GM19351 (cell line): ENCODE results near the gene CHST15.
"Not testable (repeated sequence)": the region's sequence is repeated elsewhere in the genome, so short reads cannot be mapped to it uniquely, and the experiment has no call there.

Experiments
- ATAC-seq: cut with Tn5 transposase; IDR thresholded peaks from one replicate; pipeline ENCODE4 v1.9.1; 2021; ENCODE audit warnings: mild to moderate bottlenecking, moderate library complexity; ENCODE audit not compliant: unreplicated experiment

Gene CHST15

GRCh38 chr10:124099604-124100003 is 6.2 kb upstream of the CHST15 start:
- peak; percentile 56 for ATAC-seq

- no peak for ATAC-seq
Measured at GRCh38 chr10:124098575-124098974, 5.2 kb upstream of the CHST15 start.

GRCh38 chr10:124097883-124098282 is 4.5 kb upstream of the CHST15 start:
- ATAC-seq = no peak

DNA sequence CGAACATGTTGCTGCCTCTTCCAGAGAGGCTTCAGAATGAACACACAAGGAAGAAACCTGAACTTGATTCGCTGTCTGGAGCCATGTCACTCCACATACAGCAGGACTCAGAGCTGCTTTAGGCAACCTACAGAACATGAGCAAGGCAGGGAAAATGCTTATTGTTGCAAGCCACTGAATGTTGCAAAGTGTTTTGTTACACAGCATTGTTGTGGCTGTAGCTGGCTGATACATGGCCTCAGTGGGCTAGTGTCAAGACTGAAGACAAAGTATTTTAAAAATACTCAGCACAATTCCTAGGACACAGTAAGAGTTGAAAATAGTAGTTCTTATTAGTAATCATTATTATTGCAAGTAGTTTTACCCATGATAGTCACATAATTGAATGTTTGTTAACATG is 3.1 kb upstream of the CHST15 start:
- no peak for ATAC-seq

- ATAC-seq = not testable (repeated sequence)
Measured at GRCh38 chr10:124095801-124096200, 2.4 kb upstream of the CHST15 start.

DNA sequence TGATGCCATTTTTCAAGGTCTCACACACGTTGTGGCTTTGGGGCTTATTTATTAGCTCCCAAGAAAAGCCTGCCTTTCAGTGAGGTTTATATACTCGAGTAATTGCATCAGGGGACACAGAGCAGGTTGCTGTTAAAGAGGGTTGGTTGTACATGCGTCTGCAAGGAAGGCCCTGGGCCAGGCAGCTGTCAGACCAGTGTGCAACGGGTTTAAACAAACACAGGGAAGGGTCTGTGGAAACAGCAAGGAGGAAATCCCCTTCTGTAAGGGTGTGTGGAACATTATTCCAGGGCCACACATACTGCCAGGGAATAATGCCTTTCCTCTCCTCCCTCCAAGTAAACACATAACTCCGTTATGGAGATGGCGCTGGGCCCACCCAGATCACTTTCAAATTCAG is 1.7 kb upstream of the CHST15 start:
- ATAC-seq = no peak

- ATAC-seq = no peak
Measured at GRCh38 chr10:124094419-124094785, 1.0 kb upstream of the CHST15 start.

GRCh38 chr10:124093774-124094418 is 498 bp upstream of the CHST15 start:
- ATAC-seq = not testable (repeated sequence)

DNA sequence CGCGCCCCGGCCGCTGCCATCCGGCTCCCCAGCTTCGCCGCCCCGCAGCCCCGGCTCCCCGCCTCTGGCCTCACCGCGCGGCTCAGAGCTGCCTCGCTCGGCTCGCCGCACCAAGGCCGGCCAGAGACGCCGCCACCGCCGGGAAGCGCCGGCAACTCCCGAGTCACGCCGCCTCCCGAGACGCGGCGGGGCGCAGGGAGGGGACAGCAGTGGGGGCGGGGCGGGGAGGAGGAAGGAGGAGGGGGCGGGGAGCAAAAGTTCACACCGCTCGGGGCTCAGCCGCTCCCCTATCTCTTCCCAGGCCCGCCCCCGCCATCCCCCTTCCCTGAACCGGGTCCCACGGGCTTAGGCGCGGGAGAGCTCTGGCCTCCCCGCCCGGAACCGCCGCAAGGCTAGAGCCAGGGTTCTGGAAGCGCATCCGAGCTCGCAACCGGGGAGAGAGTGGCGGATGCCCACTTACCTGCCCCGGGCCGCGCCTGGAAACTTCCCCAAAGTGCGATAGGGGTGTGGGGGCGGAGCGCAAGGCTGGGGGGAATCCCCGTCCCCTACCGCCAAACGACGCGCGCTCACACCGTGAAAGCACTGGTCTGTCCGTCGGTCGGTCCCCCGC is 1.0 kb downstream of the CHST15 start:
- ATAC-seq = peak; percentile 61

DNA sequence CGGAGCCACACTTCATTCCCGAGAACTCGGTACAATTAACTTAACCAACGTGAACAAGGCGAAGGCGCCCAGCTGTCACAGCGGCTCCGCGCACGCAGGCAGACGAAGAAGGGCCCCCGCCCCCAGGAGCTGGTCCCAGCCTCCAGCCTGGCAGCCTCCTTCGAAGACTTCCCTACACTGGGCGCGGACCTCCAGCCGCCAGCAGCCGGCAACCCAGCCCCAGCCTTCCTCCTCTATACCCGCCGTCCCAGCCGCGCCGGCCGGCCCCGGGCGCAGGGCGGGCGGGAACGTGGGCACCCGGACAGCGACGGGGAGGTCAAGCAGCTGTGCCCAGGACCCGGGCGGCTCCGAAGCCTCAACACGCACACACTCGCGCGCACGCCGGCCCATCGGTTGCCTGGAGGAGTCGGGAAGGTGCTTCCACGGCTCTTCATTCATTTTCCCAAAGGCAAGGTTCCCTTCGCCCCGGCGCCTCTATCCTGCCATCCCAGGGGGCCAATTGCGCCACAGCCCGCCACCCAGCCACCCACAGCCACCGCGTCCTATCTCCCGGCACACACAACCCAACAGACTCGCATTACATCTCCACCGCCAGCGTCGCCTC is 1.6 kb downstream of the CHST15 start:
- no peak for ATAC-seq

- no peak for ATAC-seq
Measured at GRCh38 chr10:124090601-124091209, 2.7 kb downstream of the CHST15 start.

- no peak for ATAC-seq
Measured at GRCh38 chr10:124089859-124090258, 3.5 kb downstream of the CHST15 start.

DNA sequence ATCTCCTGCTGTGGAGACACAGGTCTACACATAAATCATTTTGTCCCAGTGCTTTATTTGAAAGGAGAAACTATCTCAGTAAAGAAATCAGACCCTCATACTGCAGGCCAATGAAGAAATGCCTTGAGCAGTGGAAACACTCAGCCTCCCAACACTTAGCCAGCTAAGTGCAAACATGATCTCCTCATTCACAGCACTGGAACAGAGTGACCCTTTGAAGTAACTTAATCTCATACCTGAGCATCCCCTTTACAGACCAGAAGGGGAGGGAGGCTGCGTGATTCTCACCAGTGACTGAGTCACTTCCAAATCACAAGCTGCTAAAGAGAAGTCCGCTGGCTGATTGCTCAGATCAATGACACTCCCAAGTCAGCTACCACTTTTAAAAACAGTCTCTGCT is 4.5 kb downstream of the CHST15 start:
- ATAC-seq = no peak

DNA sequence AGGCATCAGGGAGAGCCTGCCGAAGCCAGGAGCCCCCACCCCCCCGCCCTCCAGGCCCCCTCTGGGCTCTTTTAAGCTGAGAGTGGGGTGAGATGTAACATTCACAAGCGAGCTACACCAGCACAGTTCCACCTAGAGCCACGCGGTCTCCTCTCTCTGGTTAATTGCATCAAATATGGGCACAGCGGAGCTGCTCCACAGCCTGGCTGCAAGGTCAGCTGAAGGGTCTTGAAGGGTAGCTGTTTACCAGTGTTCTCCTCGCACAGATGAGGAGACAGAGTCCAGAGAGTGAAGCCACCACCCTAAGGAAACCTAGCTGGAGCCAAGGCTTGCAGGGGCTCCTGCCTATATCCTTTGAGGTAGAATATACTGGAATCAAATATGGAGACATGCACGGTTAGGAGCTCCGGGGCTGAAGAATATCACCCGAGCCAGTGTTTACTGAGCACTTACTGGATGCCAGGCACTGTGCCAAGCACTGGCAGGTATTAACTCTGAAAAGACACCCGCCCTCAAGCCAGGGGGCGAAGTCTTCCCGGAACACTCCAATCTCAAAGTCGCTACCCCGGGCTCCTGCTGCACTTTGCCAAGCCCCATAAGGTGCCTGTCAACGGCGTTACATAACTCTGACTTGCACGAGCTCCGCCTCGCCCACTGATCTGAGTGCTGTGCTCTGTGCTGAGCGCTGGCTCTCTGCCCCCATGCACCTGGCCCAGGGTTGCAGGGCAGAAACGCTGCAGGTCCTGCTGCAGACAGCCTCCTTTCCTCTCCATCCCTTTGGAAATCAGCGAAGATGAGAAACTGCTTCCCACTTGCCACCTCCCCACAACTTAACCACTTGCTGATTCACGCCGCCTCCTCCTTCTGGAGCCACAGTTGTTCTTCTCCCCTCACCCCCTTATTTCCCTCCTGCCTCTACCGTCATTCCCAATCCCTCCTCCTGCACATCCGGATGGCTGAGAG is 5.4 kb downstream of the CHST15 start:
- ATAC-seq = no peak

DNA sequence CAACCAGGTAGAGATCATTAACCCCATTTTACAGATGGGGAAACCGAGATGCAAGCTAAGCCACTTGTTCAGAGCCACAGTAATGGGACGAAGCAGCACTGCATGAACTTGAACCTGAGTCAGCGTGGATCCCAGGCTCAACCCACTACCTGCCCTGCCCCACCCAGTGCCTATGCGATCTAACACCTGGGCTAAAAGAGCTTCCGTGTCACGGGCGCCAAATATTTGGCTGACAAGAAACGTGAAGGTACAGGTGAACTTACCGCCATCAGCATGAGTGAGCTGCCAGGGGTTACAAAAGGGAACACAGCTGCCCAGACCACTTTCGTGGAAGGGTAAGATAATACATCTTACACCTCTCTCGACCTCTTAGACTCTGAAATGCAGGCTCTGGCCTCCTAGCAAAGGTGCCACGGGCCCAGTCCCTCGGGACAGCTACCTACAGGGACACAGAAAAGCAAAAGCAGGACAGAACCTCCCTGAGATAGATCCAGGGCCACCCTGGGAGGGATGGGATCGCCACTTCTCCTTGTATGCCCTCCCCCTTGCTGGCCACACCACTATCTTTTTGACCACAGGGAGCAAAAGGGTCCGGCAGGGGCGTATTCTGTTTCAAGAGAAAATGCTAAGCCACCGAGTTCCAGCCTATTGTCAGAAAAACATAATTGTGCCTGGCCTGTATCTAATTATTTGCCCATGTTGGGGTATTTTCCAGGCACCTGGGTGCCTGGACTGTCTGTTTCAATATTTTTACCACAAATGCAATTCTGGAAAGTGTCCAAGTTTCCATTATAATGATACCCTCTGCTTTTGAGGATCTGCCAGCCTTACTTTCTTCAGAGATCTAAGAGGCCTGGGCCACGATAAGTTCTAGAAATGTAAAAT is 6.4 kb downstream of the CHST15 start:
- no peak for ATAC-seq

- ATAC-seq = no peak
Measured at GRCh38 chr10:124086097-124086710, 7.2 kb downstream of the CHST15 start.

GRCh38 chr10:124085680-124086079 is 7.7 kb downstream of the CHST15 start:
- no peak for ATAC-seq

DNA sequence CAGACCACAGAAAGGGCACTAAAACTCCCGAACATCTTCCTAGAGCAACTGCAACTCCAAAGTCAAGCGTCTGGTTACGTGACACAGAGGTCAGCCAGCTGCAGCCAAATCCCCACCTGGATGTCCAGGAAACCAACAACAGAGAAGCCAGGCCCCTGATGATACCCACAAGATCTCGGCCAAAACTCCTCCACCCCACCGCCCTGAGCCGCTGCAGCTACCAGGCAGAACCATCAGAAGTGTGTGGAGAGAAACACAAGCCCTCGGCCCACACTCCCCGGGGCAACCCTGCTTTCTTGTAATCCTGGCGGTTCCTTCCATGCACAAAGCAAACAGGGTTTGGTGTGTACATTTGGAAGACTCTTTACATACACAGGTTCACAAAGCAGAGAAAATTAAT is 8.7 kb downstream of the CHST15 start:
- ATAC-seq = no peak

DNA sequence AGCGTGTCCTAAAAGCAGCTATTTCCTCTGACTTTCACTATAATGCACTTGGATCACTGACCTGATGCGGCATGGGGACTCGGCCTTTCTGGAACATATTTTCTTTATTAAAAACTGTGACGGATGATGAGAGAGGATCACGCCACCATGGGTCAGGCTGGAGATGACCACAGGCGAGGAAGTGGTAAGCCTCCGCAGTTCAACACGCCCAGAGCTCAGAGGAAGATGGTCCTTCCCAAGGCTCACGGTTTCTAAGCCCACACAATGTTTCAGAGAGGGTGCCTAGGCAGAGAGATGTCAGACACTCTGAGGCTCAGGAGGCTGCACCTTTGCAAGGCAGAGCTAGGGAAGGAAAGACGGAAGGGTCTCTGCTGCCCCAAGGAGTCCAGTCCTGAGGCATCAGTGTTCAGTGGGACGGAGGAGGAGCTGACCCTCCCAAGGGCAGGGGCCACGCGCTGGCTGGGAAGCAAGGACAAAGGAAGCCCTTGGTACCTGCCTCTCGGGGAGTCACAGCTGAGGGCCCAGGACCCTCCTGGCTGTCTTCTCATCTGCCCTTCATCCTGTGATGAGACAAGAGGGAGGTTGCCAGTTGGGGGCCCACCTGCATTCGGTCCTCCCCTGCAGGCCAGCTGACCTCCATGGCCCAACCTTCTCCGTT is 9.5 kb downstream of the CHST15 start:
- ATAC-seq = no peak
